Upper lobe of right lung (tissue), 1 donor: Measurements from ENCODE around the gene CDH5. TPM values are rescaled to one million over a fixed set of nuclear protein-coding genes. Genes with fewer than 3 reads are reported as not detected.

Experiments
- ATAC-seq: fragments of 200-7000 bp; cut with Tn5 transposase; one replicate; pipeline ENCODE4 v1.9.1; 2020; ENCODE audit warnings: mild to moderate bottlenecking, moderate library complexity
- DNase-seq: peaks from one replicate; pipeline ENCODE4 v3.0.0-alpha.2; 2020
- H3K27ac ChIP-seq: fragments of 200-600 bp; one replicate; pipeline ENCODE4 v1.8.0; 2022
- H3K27me3 ChIP-seq: fragments of 200-600 bp; one replicate; pipeline ENCODE4 v1.8.0; 2022; ENCODE audit warnings: mild to moderate bottlenecking
- H3K36me3 ChIP-seq: fragments of 200-600 bp; one replicate; pipeline ENCODE4 v1.8.0; 2022
- H3K4me1 ChIP-seq: fragments of 200-600 bp; one replicate; pipeline ENCODE4 v1.8.0; 2022
- H3K4me3 ChIP-seq: fragments of 200-600 bp; one replicate; pipeline ENCODE4 v1.8.0; 2022; ENCODE audit warnings: mild to moderate bottlenecking
- H3K9me3 ChIP-seq: fragments of 200-600 bp; one replicate; pipeline ENCODE4 v1.8.0; 2022
- intact Hi-C: fragments of 100-400 bp; cut with DNase I; formaldehyde crosslinking; loops from one replicate; pipeline ENCODE4 v1.11.0; 2022
- total RNA-seq: library from RNA; stranded (reverse); fragmentation: NEBNext Ultra II Directional; extraction: Animal tissue kit (Norgen Biotek cat#: 25700); gene quantifications from one replicate; pipeline ENCODE4 v1.2.1, GENCODE V29; 2021
- TF ChIP-seq, protein P1 (sequence below): fragments of 200-600 bp; IDR thresholded peaks from one replicate; pipeline ENCODE4 v1.8.0; 2022; ENCODE audit warnings: antibody characterized with exemption
- donor health status: DM: no; HTN: yes; CAD: no; lungs with severe emphysema.

CDH5 gene
- total RNA-seq, 1 donor from 2014 or later = 144 TPM

DNA sequence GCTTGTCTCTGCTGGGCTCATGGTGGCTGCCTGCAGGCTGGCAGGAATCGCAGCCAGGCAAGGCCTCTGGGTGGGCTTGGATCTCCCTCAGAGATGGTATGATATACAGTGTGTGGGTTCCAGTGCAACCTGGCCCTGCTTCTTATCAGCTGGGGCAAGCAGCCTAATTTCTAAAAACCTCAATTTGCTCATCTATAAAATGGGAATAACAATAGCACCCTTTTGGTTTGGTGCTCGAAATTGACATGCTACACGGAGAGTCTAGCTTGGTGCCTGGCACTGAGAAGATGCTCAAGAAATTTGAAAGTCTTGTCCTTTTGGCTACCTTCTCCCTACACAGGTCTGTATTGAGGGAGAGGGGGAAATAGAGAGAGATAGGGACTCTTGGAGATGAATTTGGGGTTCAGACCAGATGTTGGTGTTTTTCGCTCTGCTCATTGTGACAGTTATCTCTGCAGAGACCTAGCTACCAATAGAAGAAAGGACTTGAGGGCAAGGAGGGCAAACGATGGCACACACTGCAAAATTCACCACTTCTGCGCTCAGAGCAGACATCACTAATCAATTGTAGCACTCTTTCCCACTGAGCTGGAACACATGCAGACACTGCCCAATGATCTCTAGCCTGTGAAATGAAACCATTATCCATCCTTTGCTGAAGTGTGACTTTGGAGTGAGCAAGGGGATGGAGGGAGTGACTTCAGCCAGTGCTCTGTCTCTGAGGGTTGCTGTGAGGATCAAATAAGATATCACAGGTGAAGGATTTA, 76.2 kb downstream of the CDH5 start:
- ATAC-seq (no peak), DNase-seq (peak; percentile 22)
- Histone ChIP-seq H3K36me3 (no peaks in the 10 kb centered on the region), H3K27ac (no peak overlapping the region), H3K4me1 (no peaks in the 10 kb centered on the region), H3K4me3 (no peak overlapping the region), H3K27me3 (no peaks in the 10 kb centered on the region), H3K9me3 (no peaks in the 10 kb centered on the region)
- intact Hi-C loops = no loop called here
- TF ChIP-seq, protein P1, sequence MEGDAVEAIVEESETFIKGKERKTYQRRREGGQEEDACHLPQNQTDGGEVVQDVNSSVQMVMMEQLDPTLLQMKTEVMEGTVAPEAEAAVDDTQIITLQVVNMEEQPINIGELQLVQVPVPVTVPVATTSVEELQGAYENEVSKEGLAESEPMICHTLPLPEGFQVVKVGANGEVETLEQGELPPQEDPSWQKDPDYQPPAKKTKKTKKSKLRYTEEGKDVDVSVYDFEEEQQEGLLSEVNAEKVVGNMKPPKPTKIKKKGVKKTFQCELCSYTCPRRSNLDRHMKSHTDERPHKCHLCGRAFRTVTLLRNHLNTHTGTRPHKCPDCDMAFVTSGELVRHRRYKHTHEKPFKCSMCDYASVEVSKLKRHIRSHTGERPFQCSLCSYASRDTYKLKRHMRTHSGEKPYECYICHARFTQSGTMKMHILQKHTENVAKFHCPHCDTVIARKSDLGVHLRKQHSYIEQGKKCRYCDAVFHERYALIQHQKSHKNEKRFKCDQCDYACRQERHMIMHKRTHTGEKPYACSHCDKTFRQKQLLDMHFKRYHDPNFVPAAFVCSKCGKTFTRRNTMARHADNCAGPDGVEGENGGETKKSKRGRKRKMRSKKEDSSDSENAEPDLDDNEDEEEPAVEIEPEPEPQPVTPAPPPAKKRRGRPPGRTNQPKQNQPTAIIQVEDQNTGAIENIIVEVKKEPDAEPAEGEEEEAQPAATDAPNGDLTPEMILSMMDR = no peak

DNA sequence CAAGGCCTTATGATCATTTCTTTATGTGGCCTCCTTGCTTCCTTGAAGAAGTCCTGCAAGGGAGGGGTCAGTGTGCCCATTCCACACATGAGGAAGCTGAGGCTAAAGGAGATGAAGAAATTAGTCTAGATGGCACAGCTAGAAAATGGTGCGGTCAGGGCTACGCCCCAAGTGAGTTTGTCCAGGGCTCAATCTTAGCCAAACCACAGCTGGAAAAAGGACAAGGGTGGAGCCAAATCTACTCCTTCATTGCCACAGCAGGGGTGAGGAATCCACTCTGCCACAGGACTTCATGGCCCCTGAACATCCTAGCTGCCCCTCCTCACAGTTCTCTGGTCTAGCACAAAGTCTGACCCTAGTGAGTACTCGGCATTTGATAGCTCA, 76.8 kb downstream of the CDH5 start:
- H3K4me3 ChIP-seq = no peak overlapping the region
- intact Hi-C loops = no loop called here
- no peaks in the 10 kb centered on the region for H3K4me1 ChIP-seq
- H3K9me3 ChIP-seq = no peaks in the 10 kb centered on the region
- H3K36me3 ChIP-seq = no peaks in the 10 kb centered on the region
- no peak overlapping the region for H3K27ac ChIP-seq
- DNase-seq = peak; percentile 29
- TF ChIP-seq, protein P1 = no peak
- H3K27me3 ChIP-seq = no peaks in the 10 kb centered on the region
- peak; percentile 67 for ATAC-seq

DNA sequence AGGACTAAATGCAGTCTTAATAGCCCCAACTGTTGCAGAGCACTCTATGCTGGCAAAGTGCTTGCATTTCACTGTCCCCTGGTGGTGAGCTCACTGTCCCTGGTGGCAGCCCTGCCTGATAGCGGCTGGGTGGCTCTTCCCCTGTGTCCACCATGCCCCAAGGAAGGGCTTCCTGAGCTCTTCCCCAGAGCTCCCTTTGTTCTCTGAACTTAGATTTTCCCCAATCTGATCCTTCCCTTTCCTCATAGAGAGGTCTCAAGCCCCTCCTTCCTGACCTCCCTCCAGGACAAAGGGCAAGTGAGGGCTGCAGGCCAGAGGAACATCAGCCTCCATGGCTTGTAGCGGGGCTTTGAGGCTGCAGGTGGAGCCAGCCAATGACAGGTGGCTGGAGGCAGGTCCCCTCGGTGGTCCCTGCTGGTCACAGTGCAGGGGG, 77.6 kb downstream of the CDH5 start:
- no peaks in the 10 kb centered on the region for H3K9me3 ChIP-seq
- intact Hi-C loops = no loop called here
- no peaks in the 10 kb centered on the region for H3K27me3 ChIP-seq
- peak; percentile 7 for ATAC-seq
- no peak overlapping the region for H3K27ac ChIP-seq
- DNase-seq = no peak
- TF ChIP-seq, protein P1 = no peak
- no peaks in the 10 kb centered on the region for H3K4me1 ChIP-seq
- H3K4me3 ChIP-seq = no peak overlapping the region
- H3K36me3 ChIP-seq = no peaks in the 10 kb centered on the region

DNA sequence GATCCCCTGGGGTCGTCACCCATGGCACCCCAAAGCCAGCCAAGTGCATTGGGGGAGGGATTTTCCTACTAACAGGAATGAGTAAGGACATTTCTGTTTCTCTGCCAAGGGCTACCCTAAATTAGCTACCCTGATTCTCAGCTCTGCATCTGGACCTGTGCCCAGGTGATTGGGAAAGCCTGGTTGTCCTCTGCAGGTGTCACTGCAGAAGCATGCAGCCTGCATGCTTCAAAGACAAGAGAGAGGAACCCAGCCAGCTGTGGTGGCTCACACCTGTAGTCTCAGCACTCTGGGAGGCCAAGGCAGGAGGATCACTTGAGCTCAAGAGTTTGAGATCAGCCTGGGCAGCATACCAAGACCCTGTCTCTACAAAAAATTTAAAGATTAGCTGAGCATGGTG, 80.2 kb downstream of the CDH5 start:
- Histone ChIP-seq H3K9me3 (no peaks in the 10 kb centered on the region), H3K4me3 (no peak overlapping the region), H3K4me1 (no peaks in the 10 kb centered on the region), H3K27me3 (no peaks in the 10 kb centered on the region), H3K27ac (no peak overlapping the region), H3K36me3 (no peaks in the 10 kb centered on the region)
- no peak for ATAC-seq
- TF ChIP-seq, protein P1 = no peak
- intact Hi-C loops = no loop called here
- peak; percentile 35 for DNase-seq

DNA sequence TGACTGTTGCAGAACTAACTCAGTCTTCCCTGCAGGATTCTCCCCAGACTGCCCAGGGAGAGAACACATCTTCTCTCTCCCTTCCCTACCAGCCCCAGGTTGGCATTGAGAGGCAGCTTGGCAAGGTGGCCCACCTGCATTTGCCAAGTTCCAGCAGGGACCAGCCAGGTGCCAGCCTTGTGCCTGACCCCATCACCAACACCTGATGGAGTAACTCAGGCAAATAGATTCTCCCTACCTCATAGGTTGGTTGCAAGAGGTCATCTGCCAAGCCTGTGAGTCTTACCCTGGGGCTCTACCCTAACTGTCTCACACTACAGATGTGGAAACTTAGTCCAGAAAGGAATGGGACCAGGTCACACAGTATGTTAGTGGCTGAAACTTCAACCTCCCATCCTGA, 81.0 kb downstream of the CDH5 start:
- H3K36me3 ChIP-seq = no peaks in the 10 kb centered on the region
- ATAC-seq (no peak), DNase-seq (peak; percentile 32)
- no peaks in the 10 kb centered on the region for H3K4me1 ChIP-seq
- no peaks in the 10 kb centered on the region for H3K27me3 ChIP-seq
- H3K9me3 ChIP-seq = no peaks in the 10 kb centered on the region
- no peak overlapping the region for H3K4me3 ChIP-seq
- TF ChIP-seq, protein P1 = no peak
- intact Hi-C loops = no loop called here
- no peak overlapping the region for H3K27ac ChIP-seq
